DMS 273 (cell line): ENCODE data around the gene RASA1.
A peak's percentile ranks its signal among the peaks of the same experiment; 100 is the strongest.
"Not testable (repeated sequence)": the region's sequence is repeated elsewhere in the genome, so short reads cannot be mapped to it uniquely, and the experiment has no call there.

ENCODE experiments used
- DNase-seq: peaks from one replicate; lab custom pipeline; 2025; ENCODE audit not compliant: unreplicated experiment; lab: John Stamatoyannopoulos, UW

Gene RASA1

GRCh38 chr5:87267574-87268125, at the start of gene RASA1:
RASA1 (plus strand) TSS chr5:87267883; CDS start chr5:87268452, 569 bp downstream.
- peak; percentile 98 for DNase-seq

- no peak for DNase-seq
Observed at GRCh38 chr5:87229780-87230179, 37.9 kb upstream of the RASA1 start.

- DNase-seq: no peak
Observed at GRCh38 chr5:87231037-87231808, 36.5 kb upstream of the RASA1 start.

GRCh38 chr5:87233143-87233542, 34.5 kb upstream of the RASA1 start:
- no peak for DNase-seq

GRCh38 chr5:87241555-87241954, 26.1 kb upstream of the RASA1 start:
- no peak for DNase-seq

- peak; percentile 36 for DNase-seq
Observed at GRCh38 chr5:87242242-87242641, 25.4 kb upstream of the RASA1 start.

GRCh38 chr5:87243161-87243844, 24.4 kb upstream of the RASA1 start:
- no peak for DNase-seq

GRCh38 chr5:87245451-87245850, 22.2 kb upstream of the RASA1 start:
- DNase-seq: peak; percentile 31

GRCh38 chr5:87246061-87246460, 21.6 kb upstream of the RASA1 start:
- DNase-seq: peak; percentile 90

- no peak for DNase-seq
Observed at GRCh38 chr5:87252283-87252605, 15.4 kb upstream of the RASA1 start.

GRCh38 chr5:87254035-87254434, 13.6 kb upstream of the RASA1 start:
- DNase-seq: no peak

GRCh38 chr5:87258507-87258906, 9.2 kb upstream of the RASA1 start:
- DNase-seq: no peak

GRCh38 chr5:87260604-87261192, 7.0 kb upstream of the RASA1 start:
- no peak for DNase-seq

- no peak for DNase-seq
Observed at GRCh38 chr5:87263498-87263897, 4.2 kb upstream of the RASA1 start.

- peak; percentile 22 for DNase-seq
Observed at GRCh38 chr5:87266914-87267573, 639 bp upstream of the RASA1 start.

- peak; percentile 89 for DNase-seq
Observed at GRCh38 chr5:87268126-87268969, 665 bp downstream of the RASA1 start.

- DNase-seq: peak; percentile 26
Observed at GRCh38 chr5:87268970-87269377, 1.3 kb downstream of the RASA1 start.

- not testable (repeated sequence) for DNase-seq
Observed at GRCh38 chr5:87270888-87271287, 3.2 kb downstream of the RASA1 start.

GRCh38 chr5:87276655-87277054, 9.0 kb downstream of the RASA1 start:
- no peak for DNase-seq

GRCh38 chr5:87277279-87277835, 9.7 kb downstream of the RASA1 start:
- DNase-seq: no peak
